Activated naive CD4-positive, alpha-beta T cell treated with Interleukin-2 at 50 U/mL for 16 hours (primary cell): ENCODE measurements around the gene CTSC.
"Not testable (repeated sequence)": the region's sequence is repeated elsewhere in the genome, so short reads cannot be mapped to it uniquely, and the experiment has no call there.

Experiments
- DNase-seq: peaks from one replicate; pipeline ENCODE4 v3.0.0-alpha.2; 2020

CTSC gene

GRCh38 chr11:88277349-88277915 is 60.1 kb downstream of the CTSC start:
- no peak for DNase-seq

- no peak for DNase-seq
These were observed 61.9 kb downstream of the CTSC start for GRCh38 chr11:88275636-88276035.

GRCh38 chr11:88266919-88267318 is 70.6 kb downstream of the CTSC start:
- no peak for DNase-seq

- DNase-seq, result no peak
These were observed 71.4 kb downstream of the CTSC start for GRCh38 chr11:88266157-88266556.

- DNase-seq, result no peak
These were observed 78.1 kb downstream of the CTSC start for GRCh38 chr11:88259431-88259830.

- DNase-seq, result no peak
These were observed 85.3 kb downstream of the CTSC start for GRCh38 chr11:88252208-88252607.

- DNase-seq, result no peak
These were observed 86.8 kb downstream of the CTSC start for GRCh38 chr11:88250566-88251242.

- no peak for DNase-seq
These were observed 87.8 kb downstream of the CTSC start for GRCh38 chr11:88249706-88250105.

- no peak for DNase-seq
These were observed 90.8 kb downstream of the CTSC start for GRCh38 chr11:88246696-88247095.

GRCh38 chr11:88245576-88245975 is 92.0 kb downstream of the CTSC start:
- not testable (repeated sequence) for DNase-seq
